Kidney (tissue), 14 donors: ENCODE data around the gene ALPK1. TPM values are rescaled to one million over a fixed set of nuclear protein-coding genes. Genes with fewer than 3 reads are reported as not detected.

ENCODE experiments used
- DNase-seq, 5 donors: peaks; one replicate each; pipeline ENCODE4 v3.0.0-alpha.2; 2013 to 2020
- FAIRE-seq: peaks from 2 replicates; lab custom pipeline; 2012; peaks lifted over from hg19 to GRCh38; lab: Jason Lieb, UNC
- H3K27ac ChIP-seq, 2 donors: one replicate each; pipeline ENCODE4 v1.7.0; 2013; ENCODE audit warnings: low read depth in 2 of 2, low read length in 2 of 2, inconsistent platforms in 1 of 2
- H3K27me3 ChIP-seq: one replicate; pipeline ENCODE4 v1.7.1; 2013; ENCODE audit warnings: low read length, inconsistent platforms; ENCODE audit not compliant: control insufficient read depth, insufficient read depth
- H3K36me3 ChIP-seq, 3 donors: one replicate each; pipeline versions ENCODE4 v1.7.0 to v1.7.1; 2013; ENCODE audit warnings: low read length in 3 of 3, control low read depth in 1 of 3, inconsistent platforms in 1 of 3; ENCODE audit not compliant: insufficient read depth in 3 of 3, control insufficient read depth in 2 of 3
- H3K4me1 ChIP-seq, 3 donors: one replicate each; pipeline versions ENCODE4 v1.7.0 to v1.7.1; 2013; ENCODE audit warnings: low read length in 3 of 3, inconsistent platforms in 1 of 3, low read depth in 1 of 3; ENCODE audit not compliant: control insufficient read depth in 2 of 3, insufficient read depth in 2 of 3
- H3K4me3 ChIP-seq, 3 donors: one replicate each; pipeline versions ENCODE4 v1.7.0 to v1.8.1; 2013; ENCODE audit warnings: low read length in 3 of 3, control low read depth in 1 of 3, inconsistent platforms in 1 of 3
- H3K9ac ChIP-seq, 3 donors: one replicate each; pipeline versions ENCODE4 v1.7.0 to v1.7.1; 2013; ENCODE audit warnings: low read length in 3 of 3, control low read depth in 1 of 3, inconsistent platforms in 1 of 3
- H3K9me3 ChIP-seq, 3 donors: one replicate each; pipeline versions ENCODE4 v1.7.0 to v1.7.1; 2013; ENCODE audit warnings: low read length in 3 of 3, control low read depth in 1 of 3, inconsistent platforms in 1 of 3; ENCODE audit not compliant: control insufficient read depth in 2 of 3, insufficient read depth in 1 of 3
- CTCF ChIP-seq: IDR thresholded peaks from 3 replicates; pipeline ENCODE4 v1.5.1; 2012; ENCODE audit warnings: mild to moderate bottlenecking, moderate library complexity, borderline replicate concordance; ENCODE audit not compliant: insufficient read depth; ENCODE audit errors: extremely low read depth
- intact Hi-C: fragments of 100-400 bp; cut with DNase I; formaldehyde crosslinking; loops from one replicate; pipeline ENCODE4 v1.11.1; 2022
- polyA plus RNA-seq: library from polyadenylated mRNA; stranded (reverse); fragments of 350-450 nt; fragmentation: Illumina TruSeq; extraction: RNeasy Lipid Tissue Mini Kit (QIAGEN cat#74804); gene quantifications from one replicate; pipeline ENCODE4 v1.2.3, GENCODE V29; 2014; ENCODE audit warnings: low read depth, low replicate concordance; ENCODE audit not compliant: insufficient read depth
- total RNA-seq: library from RNA; stranded (reverse); fragmentation: NEBNext Ultra II Directional; extraction: Animal tissue kit (Norgen Biotek cat#: 25700); gene quantifications from one replicate; pipeline ENCODE4 v1.2.1, GENCODE V29; 2021
- donor health status: control.
- donor health status: control.
- donor health status: control.
- donor health status: control.
- donor health status: control.
- donor health status: DM: yes; HTN: yes; CAD: no.
- donor health status: Normal renal cell carcinoma (clear cell type).

ALPK1 gene
- total and polyA plus RNA-seq, 2 donors from 2014 or later: 5.9 to 33.5 TPM

DNA sequence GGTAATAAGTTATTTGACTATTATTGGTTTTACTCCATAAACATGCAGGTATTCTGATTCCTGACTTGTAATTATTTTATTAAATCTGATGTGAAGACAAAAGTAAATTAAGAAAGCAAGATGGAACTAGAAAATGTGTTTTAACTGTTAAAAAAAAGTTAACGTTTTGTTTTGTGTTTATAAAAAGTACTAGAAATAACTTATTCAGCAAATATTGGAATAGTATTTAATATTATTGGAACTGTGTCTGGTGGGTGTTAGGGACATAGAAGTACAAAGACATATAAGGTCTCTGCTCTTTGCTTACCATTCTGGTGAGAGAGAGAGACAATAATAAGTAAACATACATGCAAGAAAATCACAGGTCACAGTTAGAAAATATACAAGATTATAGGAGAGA lies 27.1 kb upstream of the ALPK1 start:
- H3K4me1 ChIP-seq: no peaks in the 10 kb centered on the region
- no peaks in the 10 kb centered on the region for H3K36me3 ChIP-seq
- DNase-seq (no peak), FAIRE-seq (peak; percentile 61)
- H3K9ac ChIP-seq: no peak overlapping the region
- H3K27me3 ChIP-seq: no peaks in the 10 kb centered on the region
- no peak for TF ChIP-seq CTCF
- no peaks in the 10 kb centered on the region for H3K9me3 ChIP-seq
- H3K4me3 ChIP-seq: no peak overlapping the region
- intact Hi-C loops: no loop called here
- no peak overlapping the region for H3K27ac ChIP-seq

GRCh38 chr4:112270640-112271421 lies 26.3 kb upstream of the ALPK1 start:
- H3K27me3 ChIP-seq: no peaks in the 10 kb centered on the region
- H3K9me3 ChIP-seq: no peaks in the 10 kb centered on the region
- no peaks in the 10 kb centered on the region for H3K36me3 ChIP-seq
- no peak for FAIRE-seq
- DNase-seq: no peak
- H3K4me3 ChIP-seq: no peak overlapping the region
- H3K9ac ChIP-seq: no peak overlapping the region
- no peak overlapping the region for H3K27ac ChIP-seq
- intact Hi-C loops: no loop called here
- TF ChIP-seq CTCF: no peak
- no peaks in the 10 kb centered on the region for H3K4me1 ChIP-seq

- no peak overlapping the region for H3K4me3 ChIP-seq
- no peak for TF ChIP-seq CTCF
- no peaks in the 10 kb centered on the region for H3K9me3 ChIP-seq
- FAIRE-seq (no peak), DNase-seq (no peak)
- no peaks in the 10 kb centered on the region for H3K27me3 ChIP-seq
- intact Hi-C loops: no loop called here
- H3K4me1 ChIP-seq: no peaks in the 10 kb centered on the region
- no peak overlapping the region for H3K27ac ChIP-seq
- H3K9ac ChIP-seq: no peak overlapping the region
- H3K36me3 ChIP-seq: no peaks in the 10 kb centered on the region
Measured at GRCh38 chr4:112272292-112272691, 24.9 kb upstream of the ALPK1 start.
